ENCODE results near the gene CYFIP1. TPM values are rescaled to one million over a fixed set of nuclear protein-coding genes. Genes with fewer than 3 reads are reported as not detected.

CYFIP1 gene
- total and polyA plus RNA-seq, 2 of the 13 experiments (the other 11 are each of a cell fraction or from before 2014, with no cell fraction given), result 38.1 to 58.3 TPM

GRCh38 chr15:22913646-22914380 is 66.4 kb downstream of the CYFIP1 start:
- Histone ChIP-seq H3K4me2 (ENCODE audit: low read depth, low read length) (no peak overlapping the region), H3K79me2 (ENCODE audit: insufficient read depth, low read length) (no peaks in the 10 kb centered on the region), H4K20me1 (ENCODE audit: insufficient read depth, low read length) (no peaks in the 10 kb centered on the region), H3K9me3 (ENCODE audit: low read length) (no peaks in the 10 kb centered on the region), H3K27me3 (ENCODE audit: control insufficient read depth in 1 of 2, insufficient read depth in 2 of 2, low read length in 2 of 2) (no peaks in the 10 kb centered on the region), H2AFZ (ENCODE audit: low read length) (no peak overlapping the region), H3K27ac (ENCODE audit: extremely low read length, insufficient read depth, low read length) (no peak overlapping the region), H3K36me3 (replicated peaks in 1 of 2; ENCODE audit: control insufficient read depth in 1 of 2, insufficient read depth in 2 of 2, low read length in 2 of 2) (peaks cover 15 to 43% of the 10 kb centered on the region in 2 experiments; a peak in 4 of 5 replicates), H3K9ac (ENCODE audit: insufficient read depth, low read depth, low read length) (no peak overlapping the region), H3K4me3 (replicated peaks in 1 of 3; ENCODE audit: insufficient read depth in 1 of 3, low read depth in 2 of 3, low read length in 3 of 3) (no peak overlapping the region), H3K4me1 (ENCODE audit: insufficient read depth, low read length) (no peaks in the 10 kb centered on the region)
- in situ Hi-C loops (cut with HindIII; ENCODE audit: extremely low pct_ligation_motif_present, low pct_unique_long_range_greater_than_20kb) (loop anchor here (5.0 kb wide), 1 partner anchor 52 kb away; no protein-coding TSS in a partner anchor), intact Hi-C loops (cut with micrococcal nuclease; ENCODE audit: unreplicated experiment) (no loop called here)
- DNase-seq (ENCODE audit: low spot score), result no peak
- no TSS peak for BruUV-seq (replicated peaks)
- TF ChIP-seq ZNF543 (CRISPR knock-in tag; IDR thresholded peaks at IDR 0.05) (no peak), NCOR1 (IDR thresholded peaks at IDR 0.05; ENCODE audit: borderline replicate concordance, low read length) (peak; percentile 37; the same call in 1 of the 2 replicates), HIVEP1 (CRISPR knock-in tag; IDR thresholded peaks at IDR 0.05) (no peak), ZNF687 (CRISPR knock-in tag; IDR thresholded peaks at IDR 0.05) (peak; percentile 33), HNF4A (CRISPR knock-in tag; IDR thresholded peaks at IDR 0.05) (0 out of 2 replicates have a peak, but pooled peaks have one; percentile 13), SALL1 (CRISPR knock-in tag; IDR thresholded peaks at IDR 0.05) (peak; percentile 41; the same call in 1 of the 2 replicates)
- CTCF ChIA-PET (ENCODE audit: low intra/inter-chr PET ratio, low total read pairs), result no interaction called here
- POLR2A ChIA-PET, result no interaction called here
- WGBS (ENCODE audit: low lambda C conversion rate), result 91% methylated on average over 11 of the region's 13 CpGs
- FAIRE-seq, result no peak
- peak; percentile 69 for ATAC-seq
